Gastrocnemius medialis (tissue), 4 donors: ENCODE data around the gene C6orf62.

Source experiments
- CTCF ChIP-seq, 5 experiments: fragments of 450-650 bp in 3 of 5; fragments of 200-600 bp in 2 of 5; sonication (generic) in 2 of 5; IDR thresholded peaks in 4 of 5; conservative IDR thresholded peaks in 1 of 5; 1 replicate in 4 of 5; 2 replicates in 1 of 5; pipeline ENCODE4 v1.5.1; 2016 to 2019; ENCODE audit warnings: antibody characterized with exemption in 5 of 5, mild to moderate bottlenecking in 3 of 5, moderate library complexity in 3 of 5
- POLR2A ChIP-seq, 2 donors: fragments of 450-650 bp; IDR thresholded peaks; one replicate each; pipeline ENCODE4 v1.6.1; 2017; ENCODE audit warnings: antibody characterized with exemption in 2 of 2, mild to moderate bottlenecking in 2 of 2, moderate library complexity in 2 of 2

- TF ChIP-seq CTCF (IDR thresholded peaks at IDR 0.05 in 4 of 5, conservative IDR thresholded peaks at IDR 0.05 in 1 of 5), result no peak
- TF ChIP-seq POLR2A (IDR thresholded peaks at IDR 0.05), result no peak
These were observed 55.8 kb downstream of the C6orf62 start for GRCh38 chr6:24663189-24663588.
